Kidney (tissue), 14 donors: ENCODE results near the gene MARK4. TPM values are rescaled to one million over a fixed set of nuclear protein-coding genes. Genes with fewer than 3 reads are reported as not detected.

Experiments used
- DNase-seq, 5 donors: peaks; one replicate each; pipeline ENCODE4 v3.0.0-alpha.2; 2013 to 2020
- FAIRE-seq: peaks from 2 replicates; lab custom pipeline; 2012; peaks lifted over from hg19 to GRCh38; lab: Jason Lieb, UNC
- H3K27ac ChIP-seq, 2 donors: one replicate each; pipeline ENCODE4 v1.7.0; 2013; ENCODE audit warnings: low read depth in 2 of 2, low read length in 2 of 2, inconsistent platforms in 1 of 2
- H3K27me3 ChIP-seq: one replicate; pipeline ENCODE4 v1.7.1; 2013; ENCODE audit warnings: low read length, inconsistent platforms; ENCODE audit not compliant: control insufficient read depth, insufficient read depth
- H3K36me3 ChIP-seq, 3 donors: one replicate each; pipeline versions ENCODE4 v1.7.0 to v1.7.1; 2013; ENCODE audit warnings: low read length in 3 of 3, control low read depth in 1 of 3, inconsistent platforms in 1 of 3; ENCODE audit not compliant: insufficient read depth in 3 of 3, control insufficient read depth in 2 of 3
- H3K4me1 ChIP-seq, 3 donors: one replicate each; pipeline versions ENCODE4 v1.7.0 to v1.7.1; 2013; ENCODE audit warnings: low read length in 3 of 3, inconsistent platforms in 1 of 3, low read depth in 1 of 3; ENCODE audit not compliant: control insufficient read depth in 2 of 3, insufficient read depth in 2 of 3
- H3K4me3 ChIP-seq, 3 donors: one replicate each; pipeline versions ENCODE4 v1.7.0 to v1.8.1; 2013; ENCODE audit warnings: low read length in 3 of 3, control low read depth in 1 of 3, inconsistent platforms in 1 of 3
- H3K9ac ChIP-seq, 3 donors: one replicate each; pipeline versions ENCODE4 v1.7.0 to v1.7.1; 2013; ENCODE audit warnings: low read length in 3 of 3, control low read depth in 1 of 3, inconsistent platforms in 1 of 3
- H3K9me3 ChIP-seq, 3 donors: one replicate each; pipeline versions ENCODE4 v1.7.0 to v1.7.1; 2013; ENCODE audit warnings: low read length in 3 of 3, control low read depth in 1 of 3, inconsistent platforms in 1 of 3; ENCODE audit not compliant: control insufficient read depth in 2 of 3, insufficient read depth in 1 of 3
- CTCF ChIP-seq: IDR thresholded peaks from 3 replicates; pipeline ENCODE4 v1.5.1; 2012; ENCODE audit warnings: mild to moderate bottlenecking, moderate library complexity, borderline replicate concordance; ENCODE audit not compliant: insufficient read depth; ENCODE audit errors: extremely low read depth
- intact Hi-C: fragments of 100-400 bp; cut with DNase I; formaldehyde crosslinking; loops from one replicate; pipeline ENCODE4 v1.11.1; 2022
- polyA plus RNA-seq: library from polyadenylated mRNA; stranded (reverse); fragments of 350-450 nt; fragmentation: Illumina TruSeq; extraction: RNeasy Lipid Tissue Mini Kit (QIAGEN cat#74804); gene quantifications from one replicate; pipeline ENCODE4 v1.2.3, GENCODE V29; 2014; ENCODE audit warnings: low read depth, low replicate concordance; ENCODE audit not compliant: insufficient read depth
- total RNA-seq: library from RNA; stranded (reverse); fragmentation: NEBNext Ultra II Directional; extraction: Animal tissue kit (Norgen Biotek cat#: 25700); gene quantifications from one replicate; pipeline ENCODE4 v1.2.1, GENCODE V29; 2021
- donor health status: control.
- donor health status: control.
- donor health status: control.
- donor health status: control.
- donor health status: control.
- donor health status: DM: yes; HTN: yes; CAD: no.
- donor health status: Normal renal cell carcinoma (clear cell type).

MARK4 gene
- total and polyA plus RNA-seq, 2 donors from 2014 or later = 13.6 to 29.7 TPM

- no peak for TF ChIP-seq CTCF
- H3K27me3 ChIP-seq = no peaks in the 10 kb centered on the region
- no peak overlapping the region for H3K27ac ChIP-seq
- FAIRE-seq = no peak
- no peak for DNase-seq
- H3K9me3 ChIP-seq = no peaks in the 10 kb centered on the region
- no peaks in the 10 kb centered on the region for H3K36me3 ChIP-seq
- no peak overlapping the region for H3K9ac ChIP-seq
- H3K4me3 ChIP-seq = no peak overlapping the region
- H3K4me1 ChIP-seq = peaks cover 0 to 24% (median 9%) of the 10 kb centered on the region in 3 donors
- intact Hi-C loops = no loop called here
These were observed 5.8 kb downstream of the MARK4 start for GRCh38 chr19:45256836-45257235.

- DNase-seq = no peak
- FAIRE-seq = no peak
- Histone ChIP-seq H3K36me3 (no peaks in the 10 kb centered on the region), H3K9ac (no peak overlapping the region), H3K27me3 (no peaks in the 10 kb centered on the region), H3K27ac (no peak overlapping the region), H3K4me1 (peaks cover 0 to 7% (median 0%) of the 10 kb centered on the region in 3 donors), H3K4me3 (no peak overlapping the region), H3K9me3 (no peaks in the 10 kb centered on the region)
- intact Hi-C loops = no loop called here
- no peak for TF ChIP-seq CTCF
These were observed 7.8 kb downstream of the MARK4 start for GRCh38 chr19:45258862-45259261.

GRCh38 chr19:45262570-45262969 lies 11.5 kb downstream of the MARK4 start:
- no peak for TF ChIP-seq CTCF

GRCh38 chr19:45263013-45263412 lies 11.9 kb downstream of the MARK4 start:
- H3K4me3 ChIP-seq = no peak overlapping the region
- DNase-seq = no peak
- intact Hi-C loops = no loop called here
- FAIRE-seq = no peak
- no peak overlapping the region for H3K27ac ChIP-seq
- TF ChIP-seq CTCF = no peak
- no peaks in the 10 kb centered on the region for H3K9me3 ChIP-seq
- H3K9ac ChIP-seq = no peak overlapping the region
- H3K4me1 ChIP-seq = no peaks in the 10 kb centered on the region
- peaks cover 0 to 2% (median 0%) of the 10 kb centered on the region in 3 donors for H3K36me3 ChIP-seq
- H3K27me3 ChIP-seq = no peaks in the 10 kb centered on the region

More at GRCh38 chr19:45262570-45262969, 11.5 kb downstream of the MARK4 start:
- intact Hi-C loops = no loop called here
- H3K36me3 ChIP-seq = peaks cover 0 to 2% (median 0%) of the 10 kb centered on the region in 3 donors
- H3K4me3 ChIP-seq = no peak overlapping the region
- H3K9me3 ChIP-seq = no peaks in the 10 kb centered on the region
- H3K9ac ChIP-seq = no peak overlapping the region
- no peaks in the 10 kb centered on the region for H3K27me3 ChIP-seq
- DNase-seq (no peak), FAIRE-seq (no peak)
- H3K27ac ChIP-seq = no peak overlapping the region
- no peaks in the 10 kb centered on the region for H3K4me1 ChIP-seq
